Gastroesophageal sphincter (tissue), 3 donors: ENCODE measurements around the gene TBC1D10B.
A peak's percentile ranks its signal among the peaks of the same experiment; 100 is the strongest.

Experiments
- CTCF ChIP-seq, 4 experiments: fragments of 200-600 bp in 2 of 4; fragments of 450-650 bp in 2 of 4; sonication (generic) in 1 of 4; IDR thresholded peaks; one replicate each; pipeline ENCODE4 v1.5.1; 2017 to 2019; ENCODE audit warnings: antibody characterized with exemption in 4 of 4, mild to moderate bottlenecking in 2 of 4, moderate library complexity in 2 of 4
- POLR2A ChIP-seq, 2 donors: fragments of 450-650 bp; IDR thresholded peaks; one replicate each; pipeline ENCODE4 v1.6.1; 2017; ENCODE audit warnings: antibody characterized with exemption in 2 of 2, mild to moderate bottlenecking in 2 of 2, moderate library complexity in 1 of 2
- POLR2AphosphoS5 ChIP-seq: sonication (generic); formaldehyde crosslinking; IDR thresholded peaks from one replicate; pipeline ENCODE4 v1.6.1; 2017; ENCODE audit warnings: antibody characterized with exemption

- TF ChIP-seq POLR2A (IDR thresholded peaks at IDR 0.05), result no peak
- no peak for TF ChIP-seq CTCF (IDR thresholded peaks at IDR 0.05)
- TF ChIP-seq POLR2AphosphoS5, result peak; percentile 95
These were observed 18.5 kb downstream of the TBC1D10B start for GRCh38 chr16:30351586-30352419.
